Neural cell (in vitro differentiated cells): ENCODE measurements around the gene DIABLO.

Experiments used
- CTCF ChIP-seq: fragments of 450-650 bp; IDR thresholded peaks from 2 replicates; pipeline ENCODE4 v1.5.1; 2014; ENCODE audit warnings: antibody characterized with exemption, mild to moderate bottlenecking, moderate library complexity; ENCODE audit not compliant: poor library complexity, severe bottlenecking
- EP300 ChIP-seq: fragments of 450-650 bp; conservative IDR thresholded peaks from 2 replicates; pipeline ENCODE4 v1.6.1; 2014; ENCODE audit warnings: antibody characterized with exemption, mild to moderate bottlenecking, moderate library complexity; ENCODE audit not compliant: poor library complexity, severe bottlenecking
- EZH2 ChIP-seq: fragments of 200-600, 300-800 bp; shearing (Covaris generic), sonication (generic); IDR thresholded peaks from 2 replicates; pipeline ENCODE4 v1.6.1; 2014; ENCODE audit warnings: antibody characterized with exemption, low read length, borderline replicate concordance, mild to moderate bottlenecking; ENCODE audit not compliant: insufficient read depth, poor library complexity, severe bottlenecking
- POLR2AphosphoS5 ChIP-seq: IDR thresholded peaks from 2 replicates; pipeline ENCODE4 v1.6.1; 2012
- RAD21 ChIP-seq: fragments of 450-650 bp; conservative IDR thresholded peaks from 2 replicates; pipeline ENCODE4 v1.6.1; 2014; ENCODE audit warnings: antibody characterized with exemption, mild to moderate bottlenecking, moderate library complexity
- REST ChIP-seq: IDR thresholded peaks from 2 replicates; pipeline ENCODE4 v1.6.1; 2012; ENCODE audit warnings: borderline replicate concordance
- TAF1 ChIP-seq: IDR thresholded peaks from 2 replicates; pipeline ENCODE4 v1.6.1; 2012; ENCODE audit warnings: low read depth

- TF ChIP-seq CTCF = no peak
- no peak for TF ChIP-seq POLR2AphosphoS5
- TF ChIP-seq REST = no peak
- TF ChIP-seq EP300 = no peak
- TF ChIP-seq EZH2 = no peak
- no peak for TF ChIP-seq RAD21
- no peak for TF ChIP-seq TAF1
These were observed 59.2 kb downstream of the DIABLO start for GRCh38 chr12:122166422-122167349.
